HTERT RPE-1 (cell line): Measurements from ENCODE around the gene OLFM4.

Experiments
- in situ Hi-C: fragments of 300-500 bp; cut with MboI; formaldehyde crosslinking; loops from 4 replicates; pipeline ENCODE4 v1.14.3; 2020; ENCODE audit warnings: low sequenced_read_pairs

Gene OLFM4

GRCh38 chr13:53014495-53015443, 13.8 kb upstream of the OLFM4 start:
- in situ Hi-C loops, result no loop called here

DNA sequence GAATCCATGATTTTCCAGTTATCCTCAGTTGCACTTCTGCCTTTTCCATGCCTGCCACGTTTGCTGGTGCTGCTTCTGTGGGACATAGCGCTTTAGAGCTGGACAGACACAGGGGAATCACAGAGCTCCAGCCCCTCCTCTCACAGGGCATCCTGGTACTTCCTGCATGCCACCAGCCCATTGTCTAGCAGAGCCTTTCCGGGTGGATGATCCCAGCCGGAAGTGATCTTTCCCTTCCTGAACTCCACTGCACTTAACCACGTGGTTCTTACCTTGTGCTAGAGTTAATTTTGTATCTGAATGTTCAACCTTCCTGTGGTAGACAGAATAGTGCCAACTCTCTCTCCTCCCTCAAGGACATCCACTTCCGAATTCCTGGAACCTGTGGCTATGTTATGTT, 12.6 kb upstream of the OLFM4 start:
- in situ Hi-C loops, result no loop called here

- in situ Hi-C loops, result no loop called here
These were observed 11.1 kb upstream of the OLFM4 start for GRCh38 chr13:53017433-53017970.

DNA sequence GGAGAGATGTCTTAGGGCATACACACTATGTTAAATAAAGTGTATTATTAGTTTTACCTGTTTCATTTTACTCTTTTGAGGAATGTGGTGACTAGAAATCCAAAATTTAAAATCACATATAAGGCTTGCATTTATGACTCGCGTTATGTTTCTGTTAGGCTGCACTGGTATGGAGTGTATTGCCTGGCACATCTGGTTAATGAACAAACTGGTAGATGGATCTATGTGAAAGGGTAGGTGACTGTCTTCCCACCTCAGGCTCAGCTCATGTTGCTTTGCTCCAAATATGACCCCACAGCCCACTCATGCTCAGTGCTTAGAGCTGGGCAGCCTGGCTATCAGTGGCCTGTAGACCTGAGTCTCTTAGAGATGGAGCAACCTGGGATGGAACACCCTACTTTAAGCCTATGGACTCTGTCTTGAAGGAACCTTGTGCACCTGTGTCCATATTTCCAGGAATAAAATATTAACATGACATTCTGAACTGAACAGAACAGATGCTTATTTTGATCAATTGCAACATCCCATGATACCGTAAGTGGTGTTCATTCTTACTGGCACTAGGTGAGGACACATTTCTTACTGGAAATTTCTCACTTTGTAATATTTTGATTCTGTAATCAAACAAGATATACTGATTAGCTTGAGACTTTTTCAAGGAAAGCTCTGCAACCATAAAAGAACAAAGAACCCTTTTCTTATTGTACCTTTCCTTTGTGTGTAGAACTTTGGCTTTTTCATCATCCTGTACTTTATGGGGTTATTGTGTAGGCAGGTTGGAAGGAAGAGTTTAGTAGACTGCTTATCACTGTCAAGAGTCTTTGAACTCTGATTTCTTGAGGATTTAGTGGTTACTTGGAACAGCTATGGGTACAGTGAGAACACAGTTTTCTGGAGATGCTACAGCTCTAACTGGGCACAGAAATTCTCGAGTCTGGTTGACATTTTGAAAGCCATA, 9.6 kb upstream of the OLFM4 start:
- in situ Hi-C loops, result no loop called here

DNA sequence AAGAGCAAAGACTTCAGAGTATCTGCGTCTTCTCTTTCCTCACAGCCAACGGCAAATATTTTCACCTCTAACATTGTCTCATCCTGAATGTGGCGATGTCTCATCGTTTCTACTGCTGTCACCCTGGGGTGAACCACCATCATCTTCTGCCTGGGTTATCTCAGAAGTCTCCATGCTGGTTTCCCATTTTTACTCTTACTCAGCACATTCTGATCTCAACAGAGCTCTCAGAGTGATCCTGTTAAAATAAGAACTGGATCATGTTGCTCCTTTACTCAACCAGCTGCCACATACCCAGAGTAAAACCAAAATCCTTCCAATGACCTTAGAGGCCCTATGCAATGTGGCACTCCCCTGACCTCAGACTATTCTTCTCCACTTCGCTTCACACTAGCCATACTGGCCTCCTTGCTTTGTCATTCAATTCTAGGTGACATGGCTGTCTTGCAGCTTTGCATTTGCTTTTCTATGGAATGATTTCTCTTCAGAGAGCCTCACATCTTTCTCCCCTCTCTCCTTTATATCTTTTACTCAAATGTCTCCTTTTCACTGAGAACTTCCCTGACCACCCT, 7.8 kb upstream of the OLFM4 start:
- in situ Hi-C loops, result no loop called here

DNA sequence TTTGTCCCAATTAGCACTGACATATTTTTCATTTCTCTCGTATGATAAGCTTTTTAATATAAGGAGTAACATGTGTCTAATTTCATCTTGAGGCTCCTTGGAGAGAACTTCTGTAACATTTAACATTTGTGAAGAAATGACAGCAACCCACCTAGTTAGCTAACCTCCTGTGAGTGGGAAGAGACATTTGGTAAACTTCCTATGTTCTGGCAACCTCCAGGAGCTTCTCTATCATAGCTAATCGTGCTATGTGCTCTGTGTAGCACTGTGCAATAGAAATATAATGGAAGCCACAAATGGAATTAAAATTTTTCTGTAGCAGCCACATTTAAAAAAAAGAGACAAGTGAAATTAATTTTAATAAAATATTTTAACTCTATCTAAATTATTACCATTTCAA, 5.4 kb upstream of the OLFM4 start:
- in situ Hi-C loops, result no loop called here

- in situ Hi-C loops, result no loop called here
These were observed 550 bp upstream of the OLFM4 start for GRCh38 chr13:53028063-53028462.

DNA sequence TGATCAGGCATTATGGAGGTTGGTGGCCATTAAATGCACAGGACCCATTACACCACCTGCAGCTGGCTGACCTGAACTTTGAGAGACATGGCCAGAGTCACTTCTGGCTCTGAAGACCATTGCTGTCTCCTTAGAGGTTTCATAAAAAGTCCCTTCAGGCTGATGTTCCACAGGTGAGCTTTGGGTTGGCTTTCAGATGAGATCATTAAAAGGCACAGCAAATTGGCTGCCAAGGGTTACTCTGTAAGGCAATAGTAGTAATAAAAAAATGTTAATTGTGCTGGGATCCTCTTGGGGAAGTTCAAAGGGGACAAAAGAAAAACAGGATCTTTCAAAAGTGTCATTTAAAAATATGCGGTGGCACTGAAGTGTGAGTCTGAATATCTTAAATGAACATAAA, 4.2 kb downstream of the OLFM4 start:
- in situ Hi-C loops, result no loop called here

- in situ Hi-C loops, result no loop called here
These were observed 10.4 kb downstream of the OLFM4 start for GRCh38 chr13:53038993-53039392.

DNA sequence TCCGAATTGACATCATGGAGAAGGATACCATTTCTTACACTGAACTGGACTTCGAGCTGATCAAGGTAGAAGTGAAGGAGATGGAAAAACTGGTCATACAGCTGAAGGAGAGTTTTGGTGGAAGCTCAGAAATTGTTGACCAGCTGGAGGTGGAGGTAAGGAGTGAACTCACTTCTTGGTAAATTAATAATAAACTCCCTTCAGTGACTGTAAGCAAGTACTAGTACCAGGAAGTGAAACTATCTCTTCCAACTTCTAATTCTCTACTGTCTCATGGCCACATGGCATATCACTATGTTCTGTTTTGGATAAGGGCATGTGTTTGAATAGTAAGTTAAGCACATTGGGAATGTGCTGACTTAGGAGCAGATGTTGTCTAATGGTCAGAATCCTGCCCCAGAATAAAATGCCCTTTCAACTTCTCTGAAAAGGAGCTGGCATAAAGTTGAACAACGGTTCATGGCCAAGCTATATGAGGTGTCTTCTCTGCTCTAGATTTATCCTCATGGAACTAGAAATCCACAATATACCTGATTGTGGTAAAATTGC, 13.4 kb downstream of the OLFM4 start:
- in situ Hi-C loops, result no loop called here

DNA sequence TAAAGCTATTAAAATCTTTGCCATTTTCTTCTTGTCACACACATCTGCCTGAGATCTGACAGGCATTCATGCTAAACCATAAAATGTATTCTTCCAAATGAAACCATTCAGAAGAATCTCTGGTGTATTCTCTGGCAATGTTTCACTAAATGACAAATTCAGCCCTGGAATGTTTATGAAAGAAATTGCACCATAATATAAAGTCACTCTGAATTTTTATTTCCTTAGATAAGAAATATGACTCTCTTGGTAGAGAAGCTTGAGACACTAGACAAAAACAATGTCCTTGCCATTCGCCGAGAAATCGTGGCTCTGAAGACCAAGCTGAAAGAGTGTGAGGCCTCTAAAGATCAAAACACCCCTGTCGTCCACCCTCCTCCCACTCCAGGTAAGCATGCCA, 14.3 kb downstream of the OLFM4 start:
- in situ Hi-C loops, result no loop called here

DNA sequence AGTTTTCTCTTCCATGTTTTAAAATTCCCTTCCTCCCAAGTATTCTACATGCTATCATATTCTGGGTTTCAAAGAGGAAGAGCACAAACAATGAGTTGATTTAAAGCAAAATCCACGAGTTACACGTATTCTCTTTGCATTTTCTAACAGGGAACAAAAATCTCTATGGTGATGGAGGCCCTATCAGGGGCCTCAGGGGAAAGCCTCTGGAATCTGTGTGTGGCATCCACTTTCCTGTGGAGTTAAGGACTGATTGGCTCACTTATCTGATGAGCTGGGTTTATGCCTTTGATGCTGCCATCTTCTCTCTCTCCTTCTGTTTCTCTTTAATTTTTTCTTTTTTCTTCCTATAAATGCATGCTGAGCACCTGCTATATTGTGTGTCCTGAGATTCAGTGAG, 14.8 kb downstream of the OLFM4 start:
- in situ Hi-C loops, result no loop called here

GRCh38 chr13:53045189-53045588, 16.6 kb downstream of the OLFM4 start:
- in situ Hi-C loops, result no loop called here

DNA sequence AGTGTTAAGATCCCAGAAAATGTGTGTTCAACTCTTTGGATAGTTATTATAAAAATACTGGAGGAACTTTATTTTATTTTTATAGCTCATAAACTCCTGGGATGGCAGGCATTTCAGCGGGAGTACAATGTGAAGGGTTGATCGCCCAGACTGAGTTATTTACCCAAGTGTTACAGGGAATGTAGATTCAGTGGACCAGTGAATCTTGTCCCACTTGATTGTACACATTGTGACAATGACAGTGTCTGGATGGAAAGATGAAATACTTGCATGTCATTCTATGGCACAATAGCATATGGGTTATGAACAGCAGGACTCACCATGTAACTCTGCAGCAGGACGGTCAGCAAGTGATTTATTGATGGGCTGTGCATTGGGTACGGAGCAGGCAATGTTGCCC, 20.3 kb downstream of the OLFM4 start:
- in situ Hi-C loops, result no loop called here

DNA sequence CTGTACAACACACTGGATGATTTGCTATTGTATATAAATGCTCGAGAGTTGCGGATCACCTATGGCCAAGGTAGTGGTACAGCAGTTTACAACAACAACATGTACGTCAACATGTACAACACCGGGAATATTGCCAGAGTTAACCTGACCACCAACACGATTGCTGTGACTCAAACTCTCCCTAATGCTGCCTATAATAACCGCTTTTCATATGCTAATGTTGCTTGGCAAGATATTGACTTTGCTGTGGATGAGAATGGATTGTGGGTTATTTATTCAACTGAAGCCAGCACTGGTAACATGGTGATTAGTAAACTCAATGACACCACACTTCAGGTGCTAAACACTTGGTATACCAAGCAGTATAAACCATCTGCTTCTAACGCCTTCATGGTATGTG, 21.5 kb downstream of the OLFM4 start:
- in situ Hi-C loops, result no loop called here

- in situ Hi-C loops, result no loop called here
These were observed 24.1 kb downstream of the OLFM4 start for GRCh38 chr13:53052675-53053074.

DNA sequence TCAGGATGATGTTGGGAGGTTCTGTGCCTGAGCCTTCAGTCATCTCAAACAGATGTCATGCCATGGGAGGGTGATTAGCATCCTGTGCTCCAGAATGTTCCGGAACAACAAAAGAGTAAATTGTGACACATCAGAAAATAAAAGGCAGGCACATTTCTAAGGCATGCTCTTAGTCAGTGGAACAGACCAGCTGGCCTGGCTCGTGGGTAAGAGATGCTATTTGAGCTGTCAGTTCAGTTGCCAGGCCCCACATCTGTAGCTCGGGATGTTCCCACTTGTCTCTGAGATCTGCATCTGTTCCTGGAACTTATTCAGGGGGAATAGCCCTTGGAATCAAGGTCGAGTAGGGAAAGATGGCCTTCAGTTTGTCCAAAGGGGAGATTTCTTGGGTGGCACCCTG, 26.0 kb downstream of the OLFM4 start:
- in situ Hi-C loops, result no loop called here

- in situ Hi-C loops, result no loop called here
These were observed 29.6 kb downstream of the OLFM4 start for GRCh38 chr13:53058065-53058679.

GRCh38 chr13:53060840-53061490, 32.4 kb downstream of the OLFM4 start:
- in situ Hi-C loops, result no loop called here

DNA sequence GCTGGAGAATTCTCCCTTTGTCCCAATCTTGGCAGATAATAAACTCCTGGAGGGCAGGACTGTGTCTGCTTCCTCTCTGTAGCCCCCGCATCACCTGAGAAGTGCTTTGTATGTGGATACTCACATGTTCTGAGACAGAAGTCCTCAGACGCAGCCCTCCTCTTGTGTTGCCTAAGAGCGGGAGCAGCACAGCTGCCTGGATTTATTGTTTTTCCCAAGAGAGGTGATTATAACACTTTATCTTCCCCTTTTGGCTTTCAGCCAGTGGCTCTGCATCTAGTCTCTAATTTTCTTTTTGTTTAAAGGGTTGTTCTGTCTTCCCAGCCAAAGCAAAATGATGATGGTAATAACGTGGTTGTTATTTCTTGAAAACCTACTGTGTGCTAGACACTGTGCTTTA, 36.1 kb downstream of the OLFM4 start:
- in situ Hi-C loops, result no loop called here
